OCI-M2 (cell line): Measurements from ENCODE around the gene FASTKD3.
"Not testable (repeated sequence)": the region's sequence is repeated elsewhere in the genome, so short reads cannot be mapped to it uniquely, and the experiment has no call there.

Source experiments
- DNase-seq: peaks from one replicate; lab custom pipeline; 2025; ENCODE audit not compliant: unreplicated experiment; lab: John Stamatoyannopoulos, UW

The FASTKD3 gene, protein sequence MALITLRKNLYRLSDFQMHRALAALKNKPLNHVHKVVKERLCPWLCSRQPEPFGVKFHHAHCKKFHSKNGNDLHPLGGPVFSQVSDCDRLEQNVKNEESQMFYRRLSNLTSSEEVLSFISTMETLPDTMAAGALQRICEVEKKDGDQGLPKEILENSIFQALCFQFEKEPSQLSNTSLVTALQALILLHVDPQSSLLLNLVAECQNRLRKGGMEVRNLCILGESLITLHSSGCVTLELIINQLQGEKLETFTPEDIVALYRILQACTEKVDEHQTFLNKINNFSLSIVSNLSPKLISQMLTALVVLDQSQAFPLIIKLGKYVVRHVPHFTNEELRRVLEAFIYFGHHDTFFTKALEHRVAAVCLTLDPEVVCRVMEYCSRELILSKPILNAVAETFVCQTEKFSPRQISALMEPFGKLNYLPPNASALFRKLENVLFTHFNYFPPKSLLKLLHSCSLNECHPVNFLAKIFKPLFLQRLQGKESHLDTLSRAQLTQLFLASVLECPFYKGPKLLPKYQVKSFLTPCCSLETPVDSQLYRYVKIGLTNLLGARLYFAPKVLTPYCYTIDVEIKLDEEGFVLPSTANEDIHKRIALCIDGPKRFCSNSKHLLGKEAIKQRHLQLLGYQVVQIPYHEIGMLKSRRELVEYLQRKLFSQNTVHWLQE

DNA sequence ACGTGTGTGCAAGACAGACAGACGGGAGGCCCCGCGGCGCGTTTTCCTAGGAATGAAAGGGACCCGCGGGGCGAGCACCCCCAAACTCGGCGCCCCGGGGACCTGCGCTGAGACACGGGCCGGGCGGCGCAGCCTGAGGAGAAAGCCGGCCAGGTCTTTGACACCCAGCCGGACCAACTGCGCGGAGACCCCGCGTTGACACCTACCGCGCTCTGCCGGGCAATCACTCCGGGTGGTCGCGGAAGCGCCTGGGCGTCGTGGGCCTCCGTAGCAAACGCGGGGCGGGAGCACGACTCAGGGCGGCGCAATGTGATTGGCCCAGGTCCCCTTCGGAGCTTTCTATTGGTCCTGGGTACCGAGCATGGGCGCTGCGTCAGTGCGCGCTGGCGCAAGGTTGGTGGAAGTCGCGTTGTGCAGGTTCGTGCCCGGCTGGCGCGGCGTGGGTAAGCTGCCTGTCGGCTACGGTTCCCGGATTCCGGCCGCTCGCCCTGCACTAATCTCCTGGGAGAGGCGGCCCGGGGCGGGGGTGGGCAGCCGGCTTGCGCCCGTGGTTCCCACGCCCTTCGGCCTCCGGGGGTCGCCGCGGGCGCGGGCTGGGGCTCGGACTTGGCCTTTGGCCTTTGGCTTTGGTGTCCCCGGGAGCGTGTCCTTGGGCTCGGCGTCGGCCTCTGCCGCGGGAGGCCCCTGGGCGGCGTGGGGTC lies at the start of gene FASTKD3, which contains the start of gene MTRR:
Gene FASTKD3, minus strand, starts transcription at position 259 of the 701 bp plus-strand sequence. CDS start 948 bp downstream, outside the sequence.
Gene MTRR, plus strand, starts transcription at position 376 of the 701 bp plus-strand sequence. CDS start 1,647 bp downstream, outside the sequence.
- DNase-seq: peak; percentile 24

DNA sequence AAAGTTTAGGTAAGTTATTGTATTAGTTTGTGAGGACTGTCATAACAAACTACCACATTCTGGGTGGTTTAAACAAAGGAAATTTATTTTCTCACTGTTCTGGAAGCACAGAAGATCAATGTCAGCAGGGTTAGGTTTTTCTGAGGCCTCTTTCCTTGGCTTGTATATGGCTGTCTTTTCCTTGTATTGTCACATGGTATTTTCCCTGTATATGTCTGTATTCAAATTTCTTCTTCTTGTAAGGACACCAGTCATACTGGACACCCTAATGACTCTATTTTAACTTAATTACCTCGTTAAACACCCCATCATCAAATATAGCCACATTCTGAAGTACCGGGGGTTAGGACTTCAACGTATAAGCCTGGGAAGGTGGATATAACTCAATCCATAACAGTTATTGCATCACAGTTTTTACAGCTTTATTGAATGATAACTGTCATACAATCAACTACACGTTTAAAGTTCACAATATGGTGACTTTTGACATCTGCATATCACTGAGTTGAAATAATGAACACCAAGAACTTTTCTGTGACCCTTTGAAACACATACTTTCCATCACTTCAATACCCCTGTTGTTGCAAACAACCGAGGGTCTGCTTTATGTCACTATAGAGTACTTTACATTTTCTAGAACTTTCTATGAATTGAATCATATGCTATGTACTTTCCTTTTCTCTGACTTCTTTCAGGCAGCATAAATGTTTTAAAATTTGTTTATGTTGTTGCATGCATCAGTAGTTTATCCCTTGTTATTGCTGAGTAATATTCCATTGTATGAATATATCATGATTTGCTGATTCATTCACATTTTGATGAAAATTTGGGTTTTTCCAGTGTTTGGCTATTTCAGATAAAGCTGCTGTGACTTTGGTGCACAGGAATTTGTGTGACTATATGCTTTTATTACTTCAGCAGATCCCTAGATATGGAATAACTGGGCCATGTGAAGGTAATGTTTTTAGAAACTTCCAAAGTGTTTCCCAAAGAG lies 48.6 kb upstream of the FASTKD3 start:
- no peak for DNase-seq

DNA sequence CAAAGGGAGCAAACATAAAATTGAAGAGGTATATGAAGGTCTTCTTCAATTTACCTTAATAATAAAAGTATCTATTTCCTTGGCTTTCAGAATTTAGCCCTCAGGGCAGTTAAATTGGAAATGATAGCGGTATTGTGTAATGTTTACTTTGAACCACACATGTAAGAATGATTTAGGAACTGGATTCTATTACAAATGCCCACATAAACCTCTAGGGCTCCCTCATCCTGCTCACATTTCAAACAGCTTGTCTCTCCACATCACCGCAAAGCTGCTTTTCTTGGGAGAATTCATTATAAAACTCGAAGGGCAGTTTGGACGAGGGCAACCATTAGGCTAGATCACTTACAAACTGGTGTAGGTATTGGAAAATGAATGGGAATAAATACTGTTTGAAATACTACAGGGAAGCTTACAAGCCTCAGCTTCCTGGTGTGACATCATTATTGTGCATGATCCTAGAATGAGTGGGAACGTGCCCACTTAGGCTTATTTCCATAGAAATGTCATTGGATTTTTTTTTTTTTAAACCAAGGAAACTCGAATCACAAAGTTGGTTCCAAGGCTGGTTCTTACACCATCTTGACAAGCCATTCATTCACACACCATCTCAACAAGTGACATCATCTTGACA lies 47.5 kb upstream of the FASTKD3 start:
- no peak for DNase-seq

DNA sequence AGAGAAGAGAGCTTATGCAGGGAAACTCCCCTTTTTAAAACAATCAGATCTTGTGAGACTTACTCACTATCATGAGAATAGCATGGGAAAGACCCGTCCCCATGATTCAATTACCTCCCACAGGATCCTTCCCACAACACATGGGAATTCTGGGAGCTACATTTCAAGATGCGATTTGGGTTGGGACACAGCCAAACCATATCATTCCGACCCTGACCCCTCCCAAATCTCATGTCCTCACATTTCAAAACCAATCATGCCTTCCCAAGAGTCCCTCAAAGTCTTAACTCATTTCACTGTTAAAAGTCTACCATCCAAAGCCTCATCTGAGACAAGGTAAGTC lies 42.6 kb upstream of the FASTKD3 start:
- DNase-seq: not testable (repeated sequence)

DNA sequence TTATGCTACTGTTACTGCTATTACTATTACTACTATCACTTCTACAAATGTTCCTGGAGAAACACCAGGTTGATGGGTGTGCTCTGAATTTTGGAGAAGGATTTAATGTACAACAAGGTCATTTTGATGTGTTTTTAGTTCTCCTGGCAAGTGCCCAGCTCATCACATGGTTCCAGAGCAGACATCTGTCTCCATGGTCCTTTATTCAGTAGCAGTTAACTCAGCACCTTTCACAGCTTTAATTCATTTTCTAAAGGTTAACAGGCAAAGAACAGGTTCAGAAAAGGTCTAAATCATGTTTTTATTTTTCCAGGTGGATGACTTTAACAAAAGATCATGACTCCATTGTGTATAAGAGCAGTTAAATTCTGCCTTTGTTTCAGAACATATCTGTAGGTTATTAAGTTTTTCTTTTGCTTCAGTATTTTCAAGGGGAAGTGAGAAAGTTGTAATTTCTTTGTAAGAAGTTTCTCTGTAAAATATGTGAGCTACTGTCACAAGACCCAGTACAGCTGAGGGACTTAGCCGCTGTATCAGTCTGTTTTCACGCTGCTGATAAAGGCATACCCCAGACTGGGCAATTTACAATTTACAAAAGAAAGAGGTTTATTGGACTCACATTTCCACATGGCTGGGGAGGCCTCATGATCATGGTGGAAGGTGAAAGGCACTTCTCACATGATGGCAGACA lies 42.1 kb upstream of the FASTKD3 start:
- DNase-seq: no peak

DNA sequence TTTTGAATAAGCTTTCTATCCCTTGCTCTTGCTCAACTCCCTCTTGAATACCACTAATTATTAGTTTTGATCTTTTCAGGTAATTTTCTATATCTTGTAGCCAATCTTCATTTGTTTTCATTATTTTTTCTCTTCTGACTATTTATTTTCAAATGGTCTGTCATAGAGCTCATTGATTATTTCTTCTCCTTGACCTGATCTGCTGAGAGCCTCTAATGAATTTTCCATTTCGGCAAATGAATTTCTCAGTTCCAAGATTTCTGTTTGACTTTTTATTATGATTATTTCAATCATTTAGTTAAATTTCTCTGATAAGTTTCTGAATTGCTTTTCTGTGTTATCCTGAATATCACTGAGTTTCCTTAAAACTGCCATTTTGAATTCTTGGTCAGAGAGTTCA lies 39.5 kb upstream of the FASTKD3 start:
- no peak for DNase-seq

DNA sequence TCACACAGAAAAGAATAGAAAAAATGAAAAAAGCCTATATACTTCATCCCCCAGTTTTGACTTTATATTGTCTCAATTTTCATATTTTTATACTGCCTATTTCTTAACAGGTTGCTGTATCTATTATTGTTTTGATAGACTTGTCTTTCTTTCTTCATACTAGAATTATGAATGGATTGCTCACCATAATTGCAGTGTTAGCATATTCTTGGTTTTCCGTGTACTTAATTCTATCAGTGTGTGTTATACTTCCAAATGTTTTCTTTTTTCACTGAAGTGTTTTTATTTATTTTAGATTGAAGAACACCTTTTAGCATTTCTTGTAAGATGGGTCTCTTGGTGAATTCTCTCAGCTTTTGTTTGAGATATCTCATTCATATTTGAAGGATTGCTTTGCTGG lies 38.8 kb upstream of the FASTKD3 start:
- DNase-seq: no peak

DNA sequence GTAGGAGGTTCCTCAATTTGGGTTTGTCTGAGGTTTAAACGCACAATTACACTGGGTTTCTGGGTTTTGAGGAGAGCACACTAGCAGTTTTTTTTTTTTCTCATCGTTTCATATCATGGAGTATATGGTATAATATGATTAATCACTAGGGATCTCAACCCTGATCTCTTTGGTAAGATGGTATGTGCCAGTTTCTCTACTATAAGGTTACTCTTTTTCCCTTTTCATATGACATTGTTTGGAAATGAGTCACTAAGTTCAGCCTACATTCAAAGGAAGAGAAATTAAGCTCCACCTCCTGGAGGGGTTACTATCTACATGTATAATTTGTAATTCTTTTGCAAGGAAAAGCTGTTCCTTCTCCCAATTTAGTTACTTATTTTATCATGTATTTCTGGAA lies 35.3 kb upstream of the FASTKD3 start:
- no peak for DNase-seq

DNA sequence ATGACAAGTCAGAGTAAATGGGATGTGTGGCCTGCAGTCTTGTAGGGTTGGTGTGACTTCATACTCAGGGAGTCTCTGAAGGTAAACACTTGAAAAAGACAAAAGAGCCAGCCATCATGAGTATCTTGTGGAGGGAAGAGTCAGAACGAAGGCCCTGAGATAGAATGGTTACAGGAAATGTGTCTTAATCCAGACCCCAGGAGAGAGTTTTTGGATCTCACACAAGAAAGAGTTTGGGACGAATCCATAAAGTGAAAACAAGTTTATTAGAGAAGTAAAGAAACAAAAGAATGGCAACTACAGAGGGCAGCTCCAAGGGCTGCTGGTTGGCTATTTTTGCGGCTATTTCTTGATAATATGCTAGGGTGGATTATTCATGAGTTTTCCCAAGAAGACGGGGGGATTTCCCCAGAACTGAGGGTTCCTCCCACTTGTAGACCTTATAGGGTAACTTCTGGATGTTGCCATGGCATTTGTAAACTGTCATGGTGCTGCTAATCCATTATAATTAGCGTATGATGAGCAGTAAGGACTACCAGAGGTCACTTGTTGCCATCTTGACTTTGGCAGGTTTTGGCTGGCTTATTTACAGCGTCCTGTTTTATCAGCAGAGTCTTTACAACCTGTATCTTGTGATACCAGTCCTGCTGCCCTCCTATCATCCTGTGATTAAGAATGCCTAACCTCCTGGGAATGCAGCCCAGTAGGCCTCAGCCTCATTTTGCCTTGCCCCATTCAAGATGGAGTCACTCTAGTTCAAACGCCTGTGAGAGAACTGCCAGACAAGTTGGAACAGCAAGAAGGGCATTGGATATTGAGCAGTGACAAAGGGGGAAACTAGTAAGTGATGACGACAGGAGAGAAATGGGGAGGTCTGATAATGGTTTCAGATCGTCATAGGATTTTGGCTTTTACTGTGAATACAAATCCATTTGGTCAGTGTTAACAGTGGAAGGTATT lies 34.1 kb upstream of the FASTKD3 start:
- DNase-seq: no peak

DNA sequence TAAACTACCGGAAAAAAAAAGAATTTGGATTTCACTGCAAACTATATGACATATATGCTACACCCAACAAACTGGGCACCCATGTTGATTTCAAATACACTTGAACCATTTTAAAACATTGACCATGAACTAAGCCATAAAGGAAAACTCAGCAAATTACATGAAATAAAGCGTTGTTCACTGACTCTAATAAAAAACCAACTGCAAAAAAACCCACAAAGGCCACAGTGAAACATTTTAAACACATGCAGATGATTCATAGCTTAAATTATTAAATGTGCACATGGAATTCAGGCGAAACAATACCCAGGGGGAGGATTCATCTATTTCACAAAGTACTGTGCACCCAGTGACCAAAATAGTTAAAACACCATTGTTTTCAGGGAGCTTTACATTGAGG lies 33.4 kb upstream of the FASTKD3 start:
- no peak for DNase-seq

DNA sequence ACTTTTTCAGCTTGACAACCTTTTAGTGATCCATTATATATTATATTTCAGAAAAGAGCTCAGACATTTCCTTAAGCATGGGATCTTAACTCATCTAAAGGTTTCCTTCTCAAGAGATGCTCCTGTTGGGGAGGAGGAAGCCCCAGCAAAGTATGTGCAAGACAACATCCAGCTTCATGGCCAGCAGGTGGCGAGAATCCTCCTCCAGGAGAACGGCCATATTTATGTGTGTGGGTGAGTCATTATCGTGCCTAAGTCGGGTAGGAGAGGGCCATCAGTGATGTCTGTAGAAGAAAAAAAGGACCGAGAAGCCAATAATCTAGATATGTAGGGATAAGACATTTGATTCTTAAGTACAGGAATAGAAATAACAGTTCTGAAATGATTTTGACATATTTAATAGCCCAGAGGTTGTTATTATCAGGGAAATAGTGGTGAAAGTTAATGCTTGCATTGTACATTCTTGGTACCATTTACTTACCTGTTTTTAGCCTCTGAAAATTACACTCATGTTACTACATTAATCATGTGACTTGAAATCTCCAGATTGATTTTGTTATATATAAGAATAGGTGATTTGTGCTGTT lies 28.3 kb upstream of the FASTKD3 start:
- no peak for DNase-seq

DNA sequence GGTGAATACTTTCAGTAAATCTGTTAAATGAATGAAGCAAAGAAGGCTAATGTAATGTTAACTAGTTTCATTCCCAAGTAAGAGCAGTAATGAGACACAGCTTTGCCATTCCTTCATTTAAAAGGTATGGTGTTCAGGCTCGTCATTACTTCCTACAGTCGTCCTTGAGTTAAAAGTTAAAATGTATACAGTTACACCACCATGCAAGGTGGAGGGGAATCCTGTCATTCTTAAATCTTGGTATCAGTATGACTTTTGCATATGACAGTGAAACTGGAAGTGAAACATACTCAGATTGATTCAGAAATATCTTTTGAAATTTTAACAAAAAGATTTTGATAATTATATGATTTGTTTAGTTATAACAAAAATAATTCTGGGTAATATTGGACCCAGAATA lies 26.0 kb upstream of the FASTKD3 start:
- no peak for DNase-seq

DNA sequence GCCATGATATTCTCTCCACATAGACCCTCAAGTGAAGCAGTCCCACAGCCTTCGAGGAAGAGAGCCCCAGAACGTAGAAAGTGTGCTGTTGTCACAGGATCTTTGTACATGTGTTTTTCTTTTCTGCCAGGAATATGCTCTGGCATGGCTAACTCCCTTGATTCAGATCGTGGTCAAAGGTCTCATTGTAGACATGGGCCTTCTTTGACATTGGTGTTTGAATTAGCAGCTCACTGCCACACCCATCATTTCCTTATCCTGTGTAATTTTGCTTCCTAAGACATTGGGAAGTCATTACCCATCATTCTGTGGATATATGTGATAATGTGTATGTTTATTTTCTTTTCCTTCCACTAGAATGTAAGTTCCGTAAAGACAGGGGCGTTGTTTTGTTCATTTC lies 25.6 kb upstream of the FASTKD3 start:
- no peak for DNase-seq

DNA sequence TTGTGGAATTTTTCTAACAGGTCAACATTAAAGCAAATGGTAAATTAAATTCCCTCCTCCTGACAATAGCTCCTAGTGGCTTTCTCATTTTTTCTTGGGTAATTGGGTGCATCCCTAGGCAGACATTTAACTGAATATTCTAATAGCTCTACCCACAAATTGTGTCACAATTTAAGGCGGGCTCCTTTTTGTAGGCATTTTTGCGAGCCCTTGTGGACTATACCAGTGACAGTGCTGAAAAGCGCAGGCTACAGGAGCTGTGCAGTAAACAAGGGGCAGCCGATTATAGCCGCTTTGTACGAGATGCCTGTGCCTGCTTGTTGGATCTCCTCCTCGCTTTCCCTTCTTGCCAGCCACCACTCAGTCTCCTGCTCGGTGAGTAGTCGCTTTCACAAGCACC lies 20.1 kb upstream of the FASTKD3 start:
- no peak for DNase-seq

DNA sequence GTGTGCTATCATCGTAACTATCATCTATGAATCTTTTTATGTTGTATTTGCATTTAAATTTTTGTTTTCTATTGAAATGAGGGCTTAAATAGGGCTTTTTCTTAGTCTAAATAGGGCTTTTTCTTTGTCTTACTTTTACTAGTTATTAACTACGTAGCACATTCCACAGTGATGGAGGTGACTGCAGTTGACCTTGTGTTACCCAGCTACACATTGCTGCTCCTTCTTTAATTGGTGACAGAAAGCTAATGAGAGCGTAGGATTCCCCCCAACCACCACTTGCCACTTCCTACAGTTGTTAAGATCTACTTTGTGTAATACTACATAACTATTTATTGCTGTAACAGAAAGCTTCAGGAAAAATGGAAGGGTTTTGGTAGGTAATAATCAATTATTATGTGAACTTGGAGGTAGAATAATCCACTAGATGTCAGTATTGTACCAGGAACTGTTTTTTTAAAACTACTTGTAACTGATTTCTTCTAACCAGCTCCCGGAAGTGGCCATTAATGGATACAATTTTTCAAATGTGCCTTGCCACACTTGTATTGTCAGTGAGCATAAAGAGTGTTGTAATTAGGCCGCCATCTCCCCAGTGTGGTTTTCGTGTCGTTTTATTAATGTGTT lies 18.1 kb upstream of the FASTKD3 start:
- DNase-seq: no peak

DNA sequence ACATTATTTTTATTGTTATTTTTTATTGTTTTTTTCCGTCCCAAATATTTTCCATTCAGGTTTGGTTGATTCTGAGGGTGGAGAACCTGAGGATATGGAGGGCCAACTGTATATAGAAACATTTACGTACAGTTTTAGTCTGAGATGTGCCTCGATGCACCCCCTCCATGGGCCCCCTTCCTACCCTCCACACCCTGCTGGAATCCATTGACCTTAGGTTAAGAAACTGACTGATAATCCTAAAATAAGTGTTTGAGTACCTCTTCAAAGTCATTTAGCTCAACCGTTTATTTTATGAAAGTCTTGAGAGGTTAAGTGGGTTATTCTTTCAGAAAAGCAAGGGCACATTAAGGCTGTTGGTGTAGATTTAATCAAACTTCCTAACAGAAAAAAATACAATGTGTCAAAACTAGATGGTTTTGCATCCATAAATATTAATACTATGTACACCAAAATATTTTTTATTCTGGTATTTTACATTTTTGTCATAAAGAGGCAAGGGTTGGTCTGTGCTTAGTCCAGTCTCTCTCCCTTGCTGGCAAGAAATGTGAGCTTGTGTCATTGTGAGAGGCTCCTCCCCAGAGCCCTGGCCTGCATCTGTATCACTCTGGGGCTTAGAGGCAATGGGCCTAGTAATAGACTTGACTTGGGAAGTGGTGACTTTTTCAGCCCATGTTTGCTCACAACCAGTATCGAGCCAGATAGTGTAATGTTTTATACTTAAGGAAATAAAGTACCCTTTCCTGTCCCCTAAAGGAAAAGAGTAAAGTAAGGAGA lies 15.8 kb upstream of the FASTKD3 start:
- DNase-seq: no peak

DNA sequence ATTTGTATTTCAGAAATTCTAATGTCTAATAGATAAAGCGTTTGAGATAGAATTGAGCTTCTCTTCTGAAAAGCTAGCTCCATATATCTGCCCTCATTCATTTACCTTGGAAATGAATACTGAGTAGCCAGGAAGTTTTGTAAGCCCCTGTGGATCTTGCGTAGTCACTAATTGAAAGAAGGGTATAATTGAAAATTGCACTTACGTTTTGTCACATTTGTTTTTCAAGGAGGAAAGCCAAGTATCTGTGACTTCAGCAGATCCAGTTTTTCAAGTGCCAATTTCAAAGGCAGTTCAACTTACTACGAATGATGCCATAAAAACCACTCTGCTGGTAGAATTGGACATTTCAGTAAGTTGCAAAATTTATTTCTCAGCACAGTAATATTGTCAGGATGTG lies 14.1 kb upstream of the FASTKD3 start:
- DNase-seq: no peak
